Measurements from ENCODE around the gene ZNF214. TPM values are rescaled to one million over a fixed set of nuclear protein-coding genes. Genes with fewer than 3 reads are reported as not detected.
A peak's percentile ranks its signal among the peaks of the same experiment; 100 is the strongest.

Gene ZNF214
- total RNA-seq (3.3 and 5.0 TPM in 2 replicates), polyA plus RNA-seq (1.4 and 3.4 TPM in 2 replicates)

DNA sequence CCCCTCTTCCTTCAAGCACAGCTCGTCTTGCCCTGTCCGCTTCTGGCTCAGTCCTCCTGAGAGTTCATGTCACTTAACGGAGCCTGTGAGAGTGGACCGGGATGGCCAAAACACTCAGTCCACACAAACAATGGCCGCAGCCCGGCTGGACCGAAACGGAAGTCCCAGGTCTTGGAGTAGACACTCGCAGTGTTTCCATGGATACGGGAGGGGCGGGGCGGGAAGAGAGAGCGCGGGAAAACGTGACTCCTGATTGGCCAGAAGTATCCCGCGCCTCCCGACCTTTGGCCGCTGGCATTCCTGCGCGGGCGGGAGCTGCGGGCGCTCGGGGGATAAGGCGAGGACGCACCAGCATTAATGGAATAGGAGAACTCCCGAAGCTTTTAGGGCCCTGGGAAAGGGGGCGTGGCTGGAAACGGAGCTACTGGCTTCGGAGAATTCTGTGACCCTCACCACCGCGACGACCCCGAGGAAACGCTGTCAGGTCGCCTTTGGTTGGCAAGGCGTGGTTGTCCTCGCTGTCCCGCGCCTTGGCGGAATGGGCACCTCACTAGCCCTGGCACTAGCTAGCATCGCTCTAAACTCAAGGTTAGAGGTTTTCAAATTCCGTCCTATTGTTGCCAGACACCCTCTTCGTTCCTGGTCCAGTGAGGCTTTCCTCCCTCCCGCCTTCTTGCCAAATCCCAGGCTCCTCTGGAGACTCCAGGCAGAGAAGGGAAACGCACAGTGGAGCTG is at the start of gene ZNF214, which contains the start of gene NLRP14:
TSS of gene ZNF214 (minus strand) at position 164 of the 735 bp plus-strand sequence. CDS start 17,511 bp downstream, outside the sequence.
TSS of gene NLRP14 (plus strand) at position 297 of the 735 bp plus-strand sequence. CDS start 18,108 bp downstream, outside the sequence.
- no peaks in the 10 kb centered on the region for H3K9me3 ChIP-seq (ENCODE audit: low read depth)
- H2AFZ ChIP-seq: peak within 1 kb of the TSS; percentile 90
- peak; percentile 96 for DNase-seq (ENCODE audit: low spot score)
- H3K4me3 ChIP-seq: peak within 1 kb of the TSS; percentile 59
- WGBS (ENCODE audit: low lambda C conversion rate, missing lambda C conversion rate): 3% methylated on average over 46 of the region's 47 CpGs
- peak within 1 kb of the TSS; percentile 82 for H3K27ac ChIP-seq
- H3K27me3 ChIP-seq: no peaks in the 10 kb centered on the region
- no peaks in the 10 kb centered on the region for H4K20me1 ChIP-seq (ENCODE audit: insufficient read depth, poor library complexity, severe bottlenecking)
- H3K9me2 ChIP-seq (replicated peaks; ENCODE audit: insufficient read depth): no peaks in the 10 kb centered on the region
- TF ChIP-seq, protein P1, sequence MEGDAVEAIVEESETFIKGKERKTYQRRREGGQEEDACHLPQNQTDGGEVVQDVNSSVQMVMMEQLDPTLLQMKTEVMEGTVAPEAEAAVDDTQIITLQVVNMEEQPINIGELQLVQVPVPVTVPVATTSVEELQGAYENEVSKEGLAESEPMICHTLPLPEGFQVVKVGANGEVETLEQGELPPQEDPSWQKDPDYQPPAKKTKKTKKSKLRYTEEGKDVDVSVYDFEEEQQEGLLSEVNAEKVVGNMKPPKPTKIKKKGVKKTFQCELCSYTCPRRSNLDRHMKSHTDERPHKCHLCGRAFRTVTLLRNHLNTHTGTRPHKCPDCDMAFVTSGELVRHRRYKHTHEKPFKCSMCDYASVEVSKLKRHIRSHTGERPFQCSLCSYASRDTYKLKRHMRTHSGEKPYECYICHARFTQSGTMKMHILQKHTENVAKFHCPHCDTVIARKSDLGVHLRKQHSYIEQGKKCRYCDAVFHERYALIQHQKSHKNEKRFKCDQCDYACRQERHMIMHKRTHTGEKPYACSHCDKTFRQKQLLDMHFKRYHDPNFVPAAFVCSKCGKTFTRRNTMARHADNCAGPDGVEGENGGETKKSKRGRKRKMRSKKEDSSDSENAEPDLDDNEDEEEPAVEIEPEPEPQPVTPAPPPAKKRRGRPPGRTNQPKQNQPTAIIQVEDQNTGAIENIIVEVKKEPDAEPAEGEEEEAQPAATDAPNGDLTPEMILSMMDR (IDR thresholded peaks at IDR 0.05; ENCODE audit: poor library complexity): no peak
- no peak for TF ChIP-seq EZH2phosphoT487 (IDR thresholded peaks at IDR 0.05; ENCODE audit: low read depth, severe bottlenecking, unreplicated experiment)
- TF ChIP-seq EZH2 (IDR thresholded peaks at IDR 0.05; ENCODE audit: borderline replicate concordance): no peak
- H3K4me1 ChIP-seq (ENCODE audit: insufficient read depth): no peaks in the 10 kb centered on the region
- H3K4me2 ChIP-seq: peak within 1 kb of the TSS; percentile 84
- peaks cover 5% of the 10 kb centered on the region for H3K79me2 ChIP-seq
- no peaks in the 10 kb centered on the region for H3K36me3 ChIP-seq (replicated peaks; ENCODE audit: insufficient read depth, low read depth)

DNA sequence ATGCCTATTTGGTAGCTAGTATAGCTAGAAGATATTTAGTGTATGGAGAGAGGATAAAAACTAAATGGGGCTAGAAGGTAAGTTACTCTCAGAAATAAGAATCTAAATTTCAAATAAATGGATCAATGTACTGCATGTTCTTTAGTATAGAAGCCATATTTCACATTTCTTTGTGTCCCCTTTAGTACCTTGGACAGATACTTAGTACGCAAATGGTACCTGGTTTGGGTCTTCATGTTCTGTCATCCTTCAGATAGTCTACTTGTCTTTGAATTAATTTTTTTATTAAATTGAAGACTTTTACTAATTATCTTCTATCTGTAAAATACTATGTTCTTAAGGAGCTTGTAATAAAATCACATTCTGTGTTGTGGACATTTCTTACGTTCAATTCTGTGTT is 42.4 kb upstream of the ZNF214 start:
- Histone ChIP-seq H4K20me1 (ENCODE audit: insufficient read depth, poor library complexity, severe bottlenecking) (no peaks in the 10 kb centered on the region), H3K27ac (no peak overlapping the region), H3K27me3 (no peaks in the 10 kb centered on the region), H3K79me2 (no peaks in the 10 kb centered on the region), H3K9me3 (ENCODE audit: low read depth) (no peaks in the 10 kb centered on the region), H3K36me3 (replicated peaks; ENCODE audit: insufficient read depth, low read depth) (no peaks in the 10 kb centered on the region), H3K4me3 (no peak overlapping the region), H3K9me2 (replicated peaks; ENCODE audit: insufficient read depth) (no peaks in the 10 kb centered on the region), H3K4me2 (no peak overlapping the region), H3K4me1 (ENCODE audit: insufficient read depth) (no peaks in the 10 kb centered on the region), H2AFZ (no peak overlapping the region)
- WGBS (ENCODE audit: low lambda C conversion rate, missing lambda C conversion rate): 96% methylated on average over 2 of the region's 2 CpGs
- no peak for DNase-seq (ENCODE audit: low spot score)
- TF ChIP-seq EZH2 (IDR thresholded peaks at IDR 0.05; ENCODE audit: borderline replicate concordance): no peak
- TF ChIP-seq EZH2phosphoT487 (IDR thresholded peaks at IDR 0.05; ENCODE audit: low read depth, severe bottlenecking, unreplicated experiment): no peak
- TF ChIP-seq, protein P1 (IDR thresholded peaks at IDR 0.05; ENCODE audit: poor library complexity): no peak

DNA sequence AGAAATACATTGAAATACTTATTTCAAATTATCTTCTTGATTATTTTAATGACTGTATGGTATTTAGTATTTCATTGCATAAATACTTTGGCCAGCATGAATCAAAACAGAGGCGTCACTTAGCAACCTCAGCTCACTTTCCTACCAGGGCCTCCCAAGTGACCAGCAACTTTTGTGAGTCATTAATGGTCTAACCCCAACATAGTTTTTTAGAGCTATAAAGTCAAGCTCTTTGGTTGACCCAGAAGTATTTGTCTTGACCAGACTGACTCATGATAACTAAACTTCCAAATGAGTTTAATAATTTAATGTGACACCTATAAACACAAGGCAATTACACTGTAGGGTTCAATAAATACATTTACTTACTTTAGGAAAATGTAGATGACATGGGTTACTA is 40.7 kb upstream of the ZNF214 start:
- H3K27ac ChIP-seq: no peak overlapping the region
- H3K4me3 ChIP-seq: no peak overlapping the region
- no peak overlapping the region for H2AFZ ChIP-seq
- H3K79me2 ChIP-seq: no peaks in the 10 kb centered on the region
- no peaks in the 10 kb centered on the region for H3K4me1 ChIP-seq (ENCODE audit: insufficient read depth)
- H3K9me3 ChIP-seq (ENCODE audit: low read depth): no peaks in the 10 kb centered on the region
- H4K20me1 ChIP-seq (ENCODE audit: insufficient read depth, poor library complexity, severe bottlenecking): no peaks in the 10 kb centered on the region
- no peak overlapping the region for H3K4me2 ChIP-seq
- DNase-seq (ENCODE audit: low spot score): no peak
- TF ChIP-seq EZH2phosphoT487 (IDR thresholded peaks at IDR 0.05; ENCODE audit: low read depth, severe bottlenecking, unreplicated experiment) (no peak), EZH2 (IDR thresholded peaks at IDR 0.05; ENCODE audit: borderline replicate concordance) (no peak)
- TF ChIP-seq, protein P1 (IDR thresholded peaks at IDR 0.05; ENCODE audit: poor library complexity): no peak
- H3K36me3 ChIP-seq (replicated peaks; ENCODE audit: insufficient read depth, low read depth): no peaks in the 10 kb centered on the region
- H3K9me2 ChIP-seq (replicated peaks; ENCODE audit: insufficient read depth): no peaks in the 10 kb centered on the region
- H3K27me3 ChIP-seq: no peaks in the 10 kb centered on the region
- 91% methylated on average over 1 of the region's 1 CpG for WGBS (ENCODE audit: low lambda C conversion rate, missing lambda C conversion rate)

Data from hepatocyte (in vitro differentiated cells).